Measurements from ENCODE around the gene FRMPD1.

GRCh38 chr9:37796232-37796631 lies 145.5 kb downstream of the FRMPD1 start:
- TF ChIP-seq CTCF (IDR thresholded peaks at IDR 0.05; ENCODE audit: insufficient read depth, low read depth, low read length), result no peak
- TF ChIP-seq EZH2 (IDR thresholded peaks at IDR 0.05; ENCODE audit: insufficient read depth, low read length), result no peak
